Loucy (cell line): ENCODE measurements around the gene GHRHR.

Experiments used
- H2AFZ ChIP-seq: fragments of 200-600 bp; sonication (generic); 2 replicates; pipeline ENCODE4 v1.6.0; 2016; ENCODE audit warnings: antibody characterized with exemption, mild to moderate bottlenecking, low read length, moderate library complexity
- H3F3A ChIP-seq: fragments of 200-600 bp; 2 replicates; pipeline ENCODE4 v1.6.0; 2016; ENCODE audit warnings: antibody characterized with exemption, low read depth, mild to moderate bottlenecking
- H3K27me3 ChIP-seq: fragments of 200-600 bp; sonication (generic); 2 replicates; pipeline ENCODE4 v1.6.1; 2014; ENCODE audit warnings: low read length, mild to moderate bottlenecking; ENCODE audit not compliant: insufficient read depth, poor library complexity, severe bottlenecking
- H3K36me3 ChIP-seq: fragments of 200-600 bp; sonication (generic); 2 replicates; pipeline ENCODE4 v1.6.1; 2016; ENCODE audit warnings: low read length; ENCODE audit not compliant: insufficient read depth
- H3K4me1 ChIP-seq: fragments of 200-600 bp; sonication (generic); 2 replicates; pipeline ENCODE4 v1.5.1; 2014; ENCODE audit warnings: low read length, mild to moderate bottlenecking; ENCODE audit not compliant: insufficient read depth, poor library complexity, severe bottlenecking
- H3K4me2 ChIP-seq: fragments of 200-600 bp; sonication (generic); 2 replicates; pipeline ENCODE4 v1.6.0; 2014; ENCODE audit warnings: antibody characterized with exemption, low read length, low read depth, mild to moderate bottlenecking; ENCODE audit not compliant: poor library complexity, severe bottlenecking
- H3K4me3 ChIP-seq: fragments of 200-600 bp; sonication (generic); 2 replicates; pipeline ENCODE4 v1.5.1; 2014; ENCODE audit warnings: low read length, mild to moderate bottlenecking, mixed read lengths; ENCODE audit not compliant: poor library complexity, severe bottlenecking
- H3K79me2 ChIP-seq: fragments of 200-600 bp; sonication (generic); 2 replicates; pipeline ENCODE4 v1.6.1; 2014; ENCODE audit warnings: low read length; ENCODE audit not compliant: insufficient read depth
- H3K9ac ChIP-seq: fragments of 200-600 bp; sonication (generic); 2 replicates; pipeline ENCODE4 v1.6.0; 2014; ENCODE audit warnings: mild to moderate bottlenecking, low read depth, low read length, moderate library complexity; ENCODE audit not compliant: poor library complexity, severe bottlenecking
- H3K9me2 ChIP-seq: fragments of 200-600 bp; sonication (generic); replicated peaks from 2 replicates; pipeline ENCODE4 v1.6.1; 2016; ENCODE audit warnings: low read depth, low read length, mixed read lengths
- H3K9me3 ChIP-seq: fragments of 200-600 bp; sonication (generic); 2 replicates; pipeline ENCODE4 v1.6.1; 2014; ENCODE audit warnings: mild to moderate bottlenecking, antibody characterized with exemption, low read length, low read depth; ENCODE audit not compliant: insufficient read depth
- H4K20me1 ChIP-seq: fragments of 200-600 bp; sonication (generic); 2 replicates; pipeline ENCODE4 v1.6.0; 2014; ENCODE audit warnings: antibody characterized with exemption, low read length, mild to moderate bottlenecking; ENCODE audit not compliant: insufficient read depth, poor library complexity, severe bottlenecking
- CTCF ChIP-seq: fragments of 200-600 bp; sonication (generic); conservative IDR thresholded peaks from 2 replicates; pipeline ENCODE4 v1.5.1; 2014; ENCODE audit warnings: mild to moderate bottlenecking, antibody characterized with exemption, low read length
- EZH2phosphoT487 ChIP-seq: fragments of 200-600 bp; IDR thresholded peaks from 2 replicates; pipeline ENCODE4 v1.6.1; 2018; ENCODE audit warnings: antibody characterized with exemption, mild to moderate bottlenecking, moderate library complexity, borderline replicate concordance

Gene GHRHR

GRCh38 chr7:30917216-30917893, 46.4 kb upstream of the GHRHR start:
- Histone ChIP-seq H3K27me3 (no peaks in the 10 kb centered on the region), H3K9me2 (no peaks in the 10 kb centered on the region), H3F3A (no peaks in the 10 kb centered on the region), H3K4me2 (no peak overlapping the region), H3K9ac (no peak overlapping the region), H3K4me3 (no peak overlapping the region), H3K36me3 (no peaks in the 10 kb centered on the region), H4K20me1 (no peaks in the 10 kb centered on the region), H2AFZ (no peak overlapping the region), H3K79me2 (no peaks in the 10 kb centered on the region), H3K4me1 (no peaks in the 10 kb centered on the region), H3K9me3 (no peaks in the 10 kb centered on the region)
- no peak for TF ChIP-seq EZH2phosphoT487
- no peak for TF ChIP-seq CTCF

GRCh38 chr7:30918676-30919075, 45.1 kb upstream of the GHRHR start:
- Histone ChIP-seq H3F3A (no peaks in the 10 kb centered on the region), H3K9me2 (no peaks in the 10 kb centered on the region), H3K4me3 (no peak overlapping the region), H3K9me3 (no peaks in the 10 kb centered on the region), H4K20me1 (no peaks in the 10 kb centered on the region), H3K4me1 (no peaks in the 10 kb centered on the region), H3K79me2 (no peaks in the 10 kb centered on the region), H3K9ac (no peak overlapping the region), H2AFZ (no peak overlapping the region), H3K27me3 (no peaks in the 10 kb centered on the region), H3K36me3 (no peaks in the 10 kb centered on the region), H3K4me2 (no peak overlapping the region)
- TF ChIP-seq EZH2phosphoT487 (no peak), CTCF (no peak)

- H3K9me2 ChIP-seq, result no peaks in the 10 kb centered on the region
- H3K79me2 ChIP-seq, result no peaks in the 10 kb centered on the region
- H3K9ac ChIP-seq, result no peak overlapping the region
- H3K27me3 ChIP-seq, result no peaks in the 10 kb centered on the region
- TF ChIP-seq CTCF (no peak), EZH2phosphoT487 (no peak)
- no peaks in the 10 kb centered on the region for H4K20me1 ChIP-seq
- H3K4me2 ChIP-seq, result no peak overlapping the region
- H3F3A ChIP-seq, result no peaks in the 10 kb centered on the region
- H2AFZ ChIP-seq, result no peak overlapping the region
- H3K36me3 ChIP-seq, result no peaks in the 10 kb centered on the region
- H3K4me1 ChIP-seq, result no peaks in the 10 kb centered on the region
- no peaks in the 10 kb centered on the region for H3K9me3 ChIP-seq
- H3K4me3 ChIP-seq, result no peak overlapping the region
These were observed 43.7 kb upstream of the GHRHR start for GRCh38 chr7:30920021-30920583.
